Fibroblast of mammary gland (primary cell): ENCODE results near the gene AGPS.

Experiments used
- DNase-seq: peaks from one replicate; pipeline ENCODE4 v3.0.0-alpha.2; 2010; ENCODE audit warnings: low read depth
- H3K4me3 ChIP-seq: 2 replicates; pipeline ENCODE4 v1.5.1; 2011; ENCODE audit warnings: low read depth, mild to moderate bottlenecking, low read length, moderate library complexity; ENCODE audit not compliant: control insufficient read depth
- CTCF ChIP-seq: conservative IDR thresholded peaks from 2 replicates; pipeline ENCODE4 v1.5.1; 2011; ENCODE audit warnings: low read depth, low read length, inconsistent platforms; ENCODE audit not compliant: control insufficient read depth, insufficient read depth

AGPS gene

GRCh38 chr2:177474301-177474700, 81.7 kb downstream of the AGPS start:
- no peak overlapping the region for H3K4me3 ChIP-seq
- no peak for TF ChIP-seq CTCF
- DNase-seq, result no peak

GRCh38 chr2:177474998-177475397, 82.4 kb downstream of the AGPS start:
- TF ChIP-seq CTCF, result no peak
- H3K4me3 ChIP-seq, result no peak overlapping the region
- DNase-seq, result peak; percentile 53

- no peak for DNase-seq
- TF ChIP-seq CTCF, result no peak
- H3K4me3 ChIP-seq, result no peak overlapping the region
Observed at GRCh38 chr2:177476897-177477296, 84.3 kb downstream of the AGPS start.

- no peak for TF ChIP-seq CTCF
- no peak overlapping the region for H3K4me3 ChIP-seq
- DNase-seq, result no peak
Observed at GRCh38 chr2:177478029-177478428, 85.5 kb downstream of the AGPS start.

GRCh38 chr2:177478907-177479306, 86.3 kb downstream of the AGPS start:
- DNase-seq, result no peak
- TF ChIP-seq CTCF, result no peak
- no peak overlapping the region for H3K4me3 ChIP-seq

GRCh38 chr2:177482195-177482594, 89.6 kb downstream of the AGPS start:
- TF ChIP-seq CTCF, result no peak
- H3K4me3 ChIP-seq, result no peak overlapping the region
- DNase-seq, result no peak

GRCh38 chr2:177483531-177483930, 91.0 kb downstream of the AGPS start:
- no peak for TF ChIP-seq CTCF
- no peak for DNase-seq
- H3K4me3 ChIP-seq, result no peak overlapping the region
